DOHH2 (cell line): ENCODE measurements around the gene CLASP2.

Source experiments
- H3F3A ChIP-seq: fragments of 200-600 bp; sonication (generic), shearing (Covaris generic); 2 replicates; pipeline ENCODE4 v1.6.0; 2016; ENCODE audit warnings: antibody characterized with exemption, mild to moderate bottlenecking; ENCODE audit not compliant: control insufficient read depth, insufficient read depth
- H3K27ac ChIP-seq: fragments of 200-600 bp; sonication (generic); 2 replicates; pipeline ENCODE4 v1.5.1; 2014; ENCODE audit warnings: low read depth, mild to moderate bottlenecking, low read length, moderate library complexity
- H3K27me3 ChIP-seq: fragments of 200-600 bp; sonication (generic); 2 replicates; pipeline ENCODE4 v1.6.1; 2014; ENCODE audit warnings: mild to moderate bottlenecking, low read length, mixed read lengths; ENCODE audit not compliant: control insufficient read depth
- H3K36me3 ChIP-seq: fragments of 200-600 bp; sonication (generic); 2 replicates; pipeline ENCODE4 v1.6.1; 2014; ENCODE audit warnings: mild to moderate bottlenecking, low read length, moderate library complexity, mixed read lengths; ENCODE audit not compliant: control insufficient read depth
- H3K4me1 ChIP-seq: fragments of 200-600 bp; sonication (generic); 2 replicates; pipeline ENCODE4 v1.6.1; 2014; ENCODE audit warnings: mild to moderate bottlenecking, low read length, mixed read lengths; ENCODE audit not compliant: control insufficient read depth
- H3K4me2 ChIP-seq: fragments of 200-600 bp; sonication (generic); 2 replicates; pipeline ENCODE4 v1.6.0; 2014; ENCODE audit warnings: mild to moderate bottlenecking, low read length, moderate library complexity
- H3K4me3 ChIP-seq: fragments of 200-600 bp; sonication (generic); 2 replicates; pipeline ENCODE4 v1.5.1; 2014; ENCODE audit warnings: mild to moderate bottlenecking, low read length, mixed read lengths
- H3K79me2 ChIP-seq: fragments of 200-600 bp; sonication (generic); 2 replicates; pipeline ENCODE4 v1.6.1; 2014; ENCODE audit warnings: mild to moderate bottlenecking, low read length, mixed read lengths; ENCODE audit not compliant: control insufficient read depth
- H3K9me2 ChIP-seq: fragments of 200-600 bp; sonication (generic); replicated peaks from 2 replicates; pipeline ENCODE4 v1.6.1; 2014; ENCODE audit warnings: mild to moderate bottlenecking, low read length, mixed read lengths; ENCODE audit not compliant: control insufficient read depth
- H3K9me3 ChIP-seq: fragments of 200-600 bp; sonication (generic); 2 replicates; pipeline ENCODE4 v1.6.1; 2014; ENCODE audit warnings: antibody characterized with exemption, low read length, mixed read lengths; ENCODE audit not compliant: control insufficient read depth, insufficient read depth
- H4K20me1 ChIP-seq: fragments of 200-600 bp; sonication (generic); 2 replicates; pipeline ENCODE4 v1.6.0; 2014; ENCODE audit warnings: low read depth, mild to moderate bottlenecking, antibody characterized with exemption, low read length, moderate library complexity; ENCODE audit not compliant: control insufficient read depth, insufficient read depth
- EZH2phosphoT487 ChIP-seq: fragments of 200-600 bp; sonication (generic); IDR thresholded peaks from 2 replicates; pipeline ENCODE4 v1.6.1; 2017; ENCODE audit warnings: borderline replicate concordance, mild to moderate bottlenecking, antibody characterized with exemption, low read length, moderate library complexity, mixed read lengths
- TF ChIP-seq, protein P1 (sequence below): fragments of 200-600 bp; sonication (generic); IDR thresholded peaks from one replicate; pipeline ENCODE4 v1.5.1; 2014; ENCODE audit warnings: antibody characterized with exemption, mild to moderate bottlenecking, low read depth, low read length; ENCODE audit not compliant: poor library complexity, severe bottlenecking

Gene CLASP2

DNA sequence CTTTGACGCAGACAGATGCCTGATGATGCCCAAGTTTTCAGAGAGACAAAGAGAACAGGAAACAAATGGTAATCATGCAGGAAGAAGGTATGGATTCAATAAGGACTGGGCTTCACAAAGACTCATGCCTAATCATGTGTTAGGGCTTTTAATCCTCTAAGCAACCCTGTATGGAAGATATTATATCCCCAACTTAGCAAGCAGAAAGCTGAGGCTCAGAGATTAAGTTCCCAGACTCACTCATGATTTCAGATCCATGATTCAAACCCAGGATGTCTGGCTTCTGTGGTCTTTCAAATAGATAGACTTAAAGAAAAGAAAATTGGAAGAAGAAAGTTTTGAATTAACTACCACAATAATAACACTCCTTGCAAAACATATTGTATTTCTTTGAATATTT lies 4.1 kb upstream of the CLASP2 start:
- no peak overlapping the region for H3K4me2 ChIP-seq
- no peak overlapping the region for H3K4me3 ChIP-seq
- H3F3A ChIP-seq, result no peaks in the 10 kb centered on the region
- H3K27ac ChIP-seq, result no peak overlapping the region
- H3K9me2 ChIP-seq, result no peaks in the 10 kb centered on the region
- H3K27me3 ChIP-seq, result no peaks in the 10 kb centered on the region
- H3K4me1 ChIP-seq, result peaks cover 16% of the 10 kb centered on the region
- no peaks in the 10 kb centered on the region for H4K20me1 ChIP-seq
- TF ChIP-seq EZH2phosphoT487, result no peak
- TF ChIP-seq, protein P1, sequence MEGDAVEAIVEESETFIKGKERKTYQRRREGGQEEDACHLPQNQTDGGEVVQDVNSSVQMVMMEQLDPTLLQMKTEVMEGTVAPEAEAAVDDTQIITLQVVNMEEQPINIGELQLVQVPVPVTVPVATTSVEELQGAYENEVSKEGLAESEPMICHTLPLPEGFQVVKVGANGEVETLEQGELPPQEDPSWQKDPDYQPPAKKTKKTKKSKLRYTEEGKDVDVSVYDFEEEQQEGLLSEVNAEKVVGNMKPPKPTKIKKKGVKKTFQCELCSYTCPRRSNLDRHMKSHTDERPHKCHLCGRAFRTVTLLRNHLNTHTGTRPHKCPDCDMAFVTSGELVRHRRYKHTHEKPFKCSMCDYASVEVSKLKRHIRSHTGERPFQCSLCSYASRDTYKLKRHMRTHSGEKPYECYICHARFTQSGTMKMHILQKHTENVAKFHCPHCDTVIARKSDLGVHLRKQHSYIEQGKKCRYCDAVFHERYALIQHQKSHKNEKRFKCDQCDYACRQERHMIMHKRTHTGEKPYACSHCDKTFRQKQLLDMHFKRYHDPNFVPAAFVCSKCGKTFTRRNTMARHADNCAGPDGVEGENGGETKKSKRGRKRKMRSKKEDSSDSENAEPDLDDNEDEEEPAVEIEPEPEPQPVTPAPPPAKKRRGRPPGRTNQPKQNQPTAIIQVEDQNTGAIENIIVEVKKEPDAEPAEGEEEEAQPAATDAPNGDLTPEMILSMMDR, result no peak
- no peaks in the 10 kb centered on the region for H3K36me3 ChIP-seq
- H3K79me2 ChIP-seq, result peaks cover 12% of the 10 kb centered on the region
- no peaks in the 10 kb centered on the region for H3K9me3 ChIP-seq

DNA sequence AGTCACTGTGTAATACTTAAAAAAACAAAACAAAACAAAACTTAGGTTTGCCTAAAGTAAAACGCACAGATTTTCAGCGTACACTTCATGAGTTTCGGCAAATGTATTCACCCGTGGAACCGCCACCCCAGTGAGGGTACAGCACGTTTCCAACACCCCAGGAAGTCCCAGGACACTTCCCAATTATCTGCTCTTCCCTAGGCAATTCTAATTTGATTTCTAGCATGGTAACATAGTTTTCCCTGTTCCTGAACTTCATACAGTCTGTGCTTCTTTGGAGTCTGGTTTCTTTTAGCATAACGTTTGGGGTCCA lies 497 bp upstream of the CLASP2 start:
- H3K9me3 ChIP-seq, result no peaks in the 10 kb centered on the region
- TF ChIP-seq, protein P1, result no peak
- no peak for TF ChIP-seq EZH2phosphoT487
- peaks cover 18% of the 10 kb centered on the region for H3K36me3 ChIP-seq
- H3K4me3 ChIP-seq, result peak overlapping the region; percentile 90
- H3F3A ChIP-seq, result no peaks in the 10 kb centered on the region
- H3K4me1 ChIP-seq, result peaks cover 35% of the 10 kb centered on the region
- H3K79me2 ChIP-seq, result peaks cover 48% of the 10 kb centered on the region
- H3K4me2 ChIP-seq, result peak overlapping the region; percentile 89
- peaks cover 10% of the 10 kb centered on the region for H4K20me1 ChIP-seq
- H3K27ac ChIP-seq, result peak overlapping the region; percentile 62
- no peaks in the 10 kb centered on the region for H3K9me2 ChIP-seq
- no peaks in the 10 kb centered on the region for H3K27me3 ChIP-seq

DNA sequence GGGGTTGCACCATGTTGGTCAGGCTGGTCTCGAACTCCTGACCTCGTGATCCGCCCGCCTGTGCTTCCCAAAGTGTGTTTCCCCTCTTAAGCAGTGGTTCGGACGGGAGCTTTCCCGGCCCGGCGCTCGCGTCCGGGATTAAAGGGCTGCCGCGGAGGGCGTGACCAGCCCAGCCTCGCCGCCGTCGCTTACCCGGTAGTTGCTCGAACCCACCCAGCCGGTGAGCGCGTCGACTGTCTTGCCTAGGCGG lies 513 bp downstream of the CLASP2 start:
- no peak for TF ChIP-seq EZH2phosphoT487
- TF ChIP-seq, protein P1, result no peak
- peaks cover 30% of the 10 kb centered on the region for H3K4me1 ChIP-seq
- H3K9me2 ChIP-seq, result no peaks in the 10 kb centered on the region
- no peaks in the 10 kb centered on the region for H3K9me3 ChIP-seq
- no peaks in the 10 kb centered on the region for H3F3A ChIP-seq
- H3K27ac ChIP-seq, result peak overlapping the region; percentile 62
- peaks cover 10% of the 10 kb centered on the region for H4K20me1 ChIP-seq
- H3K4me3 ChIP-seq, result peak overlapping the region; percentile 90
- no peaks in the 10 kb centered on the region for H3K27me3 ChIP-seq
- H3K36me3 ChIP-seq, result peaks cover 22% of the 10 kb centered on the region
- peaks cover 58% of the 10 kb centered on the region for H3K79me2 ChIP-seq
- peak overlapping the region; percentile 89 for H3K4me2 ChIP-seq

DNA sequence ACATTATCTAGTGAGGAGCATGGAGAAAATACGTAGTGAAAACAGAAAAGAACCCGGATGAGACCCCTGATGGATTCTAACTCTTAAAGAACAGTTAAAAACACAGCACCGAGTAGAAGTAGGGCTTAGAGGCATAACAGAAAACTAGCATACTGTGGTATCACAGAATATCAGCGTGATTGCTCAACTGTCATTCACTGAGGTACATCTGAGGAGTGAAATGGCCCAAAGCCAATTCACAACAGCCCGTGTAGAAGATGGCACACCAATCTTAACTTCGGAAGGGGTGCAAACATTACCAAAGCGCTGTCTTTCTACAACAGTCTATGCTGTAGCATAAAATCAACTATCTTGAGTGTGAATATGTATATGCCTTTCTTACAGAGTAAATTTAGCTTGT lies 1.8 kb downstream of the CLASP2 start:
- H3K79me2 ChIP-seq, result peaks cover 71% of the 10 kb centered on the region
- peak overlapping the region; percentile 90 for H3K4me3 ChIP-seq

More for the DNA sequence above, 1.8 kb downstream of the CLASP2 start:
- TF ChIP-seq, protein P1, result no peak
- TF ChIP-seq EZH2phosphoT487, result no peak
- Histone ChIP-seq H3F3A (no peaks in the 10 kb centered on the region), H3K27ac (no peak overlapping the region), H3K9me3 (no peaks in the 10 kb centered on the region), H3K4me1 (peaks cover 35% of the 10 kb centered on the region), H3K36me3 (peaks cover 28% of the 10 kb centered on the region), H4K20me1 (peaks cover 10% of the 10 kb centered on the region), H3K9me2 (no peaks in the 10 kb centered on the region), H3K4me2 (peak overlapping the region; percentile 89), H3K27me3 (no peaks in the 10 kb centered on the region)
